ENCODE data around the gene LHFPL2.
A peak's percentile ranks its signal among the peaks of the same experiment; 100 is the strongest.

The LHFPL2 gene

GRCh38 chr5:78515670-78516069 is 132.9 kb downstream of the LHFPL2 start:
- DNase-seq = no peak

DNA sequence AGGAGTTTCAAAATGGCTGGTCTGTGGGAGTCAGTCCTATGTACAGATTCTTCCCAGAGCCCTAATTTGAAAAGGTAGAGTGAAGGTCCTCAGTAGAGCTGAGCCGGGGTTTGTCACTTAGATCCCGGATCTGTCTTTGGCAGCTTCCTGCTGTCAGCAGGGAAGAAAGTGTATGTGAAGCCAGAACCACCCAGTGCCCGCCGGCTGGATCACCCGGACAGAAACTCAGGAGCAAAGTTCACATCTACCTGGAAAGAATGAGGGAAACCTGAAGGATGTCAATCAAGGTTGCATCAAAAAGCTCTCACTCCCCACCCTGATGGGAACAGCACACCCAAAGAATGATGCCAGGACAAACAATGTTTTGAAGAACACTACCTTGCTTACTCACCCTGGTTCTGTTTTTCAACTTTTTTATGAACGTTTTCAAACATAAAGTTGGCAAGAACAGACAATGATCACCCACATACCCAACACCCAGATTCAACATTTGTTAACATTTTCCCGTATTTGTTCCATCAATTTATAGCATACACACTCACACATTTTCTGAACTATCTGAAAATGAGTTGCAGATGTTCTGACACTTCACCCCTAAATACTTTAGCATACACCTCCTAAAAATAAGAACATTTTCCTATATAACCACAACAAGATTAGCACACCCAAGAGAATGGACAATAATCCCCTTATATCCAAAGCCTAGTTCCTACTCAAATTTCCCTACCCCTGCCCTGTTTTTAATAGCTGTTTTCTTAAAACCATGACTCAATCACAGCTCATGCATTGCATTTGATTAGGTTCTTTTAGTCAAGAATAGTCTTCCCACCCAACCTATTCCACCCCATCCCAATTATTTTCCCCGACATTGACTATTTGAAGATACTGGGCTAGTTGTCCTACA is 133.9 kb downstream of the LHFPL2 start:
- DNase-seq = no peak

DNA sequence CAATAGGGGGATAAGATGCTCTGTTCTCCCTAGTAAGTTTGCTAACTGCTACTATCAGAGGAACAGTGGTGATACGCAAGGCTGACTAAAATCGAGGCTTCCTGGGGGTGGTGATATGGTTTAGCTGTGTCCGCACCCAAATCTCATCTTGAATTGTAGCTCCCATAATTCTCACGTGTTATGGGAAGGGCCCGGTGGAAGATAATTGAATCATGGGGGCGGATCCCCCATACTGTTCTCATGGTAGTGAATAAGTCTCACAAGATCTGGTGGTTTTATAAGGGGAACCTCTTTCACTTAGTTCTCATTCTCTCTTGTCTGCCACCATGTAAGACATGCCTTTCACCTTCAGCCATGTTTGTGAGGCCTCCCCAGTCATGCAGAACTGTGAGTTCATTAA is 135.1 kb downstream of the LHFPL2 start:
- no peak for DNase-seq

DNA sequence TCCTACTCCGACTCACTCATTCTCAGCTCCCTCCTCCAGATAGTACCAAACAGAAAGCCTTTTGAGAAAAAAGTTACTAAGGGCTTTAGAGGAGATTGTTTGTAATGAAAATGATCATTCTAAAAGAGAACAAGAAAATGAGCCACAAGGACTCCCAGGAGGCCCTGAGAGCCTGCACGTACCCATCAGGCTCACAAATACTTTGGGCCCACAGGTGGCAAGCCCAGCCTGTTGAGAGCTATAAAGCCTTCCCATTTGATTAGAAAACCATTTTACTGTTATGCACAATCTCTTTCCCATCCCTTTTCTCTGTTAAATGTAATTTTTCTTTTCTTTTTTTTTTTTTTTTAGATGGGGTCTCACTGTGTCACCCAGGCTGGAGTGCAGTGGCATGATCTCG is 136.1 kb downstream of the LHFPL2 start:
- DNase-seq = no peak

- no peak for DNase-seq
These were observed 137.3 kb downstream of the LHFPL2 start for GRCh38 chr5:78511121-78511906.

DNA sequence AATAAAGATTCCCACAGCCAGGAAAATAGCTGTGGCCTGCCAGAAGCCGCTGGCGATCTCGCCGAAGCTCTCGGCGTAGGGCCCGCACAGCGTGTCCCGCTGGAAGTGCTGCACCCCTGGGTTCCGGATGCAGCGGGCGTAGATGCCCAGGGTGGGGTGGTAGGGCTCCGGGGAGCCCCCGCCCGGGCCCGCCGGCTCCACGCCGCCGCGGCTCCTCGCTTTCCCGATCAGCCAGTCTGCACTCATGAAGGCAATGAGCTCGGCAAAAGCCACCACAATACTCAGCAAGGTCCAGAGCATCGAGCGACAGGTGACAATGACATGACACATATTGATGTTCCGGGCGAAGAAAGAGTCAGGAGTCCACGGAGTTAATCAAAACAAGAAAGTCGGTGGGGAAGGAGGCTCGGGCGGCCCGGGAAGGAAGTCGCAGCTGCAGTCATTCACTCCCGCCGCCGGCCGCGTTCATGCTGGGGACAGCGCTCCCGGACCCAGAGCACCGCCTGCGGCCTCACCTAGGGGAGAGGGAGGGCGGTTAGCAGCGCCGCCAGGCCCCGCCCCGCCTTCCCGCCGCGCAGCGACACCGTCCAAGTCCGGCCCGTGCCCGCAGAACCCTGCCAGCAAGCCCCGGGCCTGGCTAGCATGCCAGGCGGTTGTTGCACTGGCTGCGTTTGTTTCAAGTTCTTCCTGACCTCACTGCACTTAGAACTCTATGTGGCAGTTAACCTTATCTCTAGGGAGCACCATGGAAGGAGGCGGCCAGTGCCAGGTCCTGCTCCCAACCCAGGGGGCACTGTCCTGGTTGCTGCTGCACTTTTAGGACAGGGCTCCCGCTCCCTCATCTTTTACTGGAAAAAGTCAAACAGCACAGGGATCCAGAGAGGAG is 138.4 kb downstream of the LHFPL2 start:
- peak; percentile 2 for DNase-seq

- DNase-seq = no peak
These were observed 139.3 kb downstream of the LHFPL2 start for GRCh38 chr5:78509145-78509865.

- no peak for DNase-seq
These were observed 140.3 kb downstream of the LHFPL2 start for GRCh38 chr5:78508186-78508765.

DNA sequence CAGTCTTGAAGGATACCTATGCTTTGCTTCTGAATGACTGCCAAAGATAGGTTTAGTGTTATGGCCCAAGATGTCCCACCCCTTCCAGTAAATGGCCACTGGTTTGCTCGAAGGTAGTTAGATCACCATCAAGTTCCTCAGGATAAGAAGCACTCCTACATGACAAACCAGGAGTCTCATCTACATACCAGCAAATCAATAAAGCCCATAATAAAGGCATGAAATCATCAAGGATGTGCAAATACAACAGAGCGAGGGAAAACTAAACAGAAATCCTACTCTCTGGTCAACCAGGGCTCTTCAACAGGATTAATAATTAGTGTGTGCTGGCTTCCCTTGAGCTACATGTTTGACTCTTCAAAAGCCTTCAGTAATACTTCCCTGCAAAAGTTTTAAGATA is 141.0 kb downstream of the LHFPL2 start:
- DNase-seq = no peak

- DNase-seq = no peak
These were observed 142.1 kb downstream of the LHFPL2 start for GRCh38 chr5:78506261-78507024.

- no peak for DNase-seq
These were observed 142.7 kb downstream of the LHFPL2 start for GRCh38 chr5:78505860-78506259.

DNA sequence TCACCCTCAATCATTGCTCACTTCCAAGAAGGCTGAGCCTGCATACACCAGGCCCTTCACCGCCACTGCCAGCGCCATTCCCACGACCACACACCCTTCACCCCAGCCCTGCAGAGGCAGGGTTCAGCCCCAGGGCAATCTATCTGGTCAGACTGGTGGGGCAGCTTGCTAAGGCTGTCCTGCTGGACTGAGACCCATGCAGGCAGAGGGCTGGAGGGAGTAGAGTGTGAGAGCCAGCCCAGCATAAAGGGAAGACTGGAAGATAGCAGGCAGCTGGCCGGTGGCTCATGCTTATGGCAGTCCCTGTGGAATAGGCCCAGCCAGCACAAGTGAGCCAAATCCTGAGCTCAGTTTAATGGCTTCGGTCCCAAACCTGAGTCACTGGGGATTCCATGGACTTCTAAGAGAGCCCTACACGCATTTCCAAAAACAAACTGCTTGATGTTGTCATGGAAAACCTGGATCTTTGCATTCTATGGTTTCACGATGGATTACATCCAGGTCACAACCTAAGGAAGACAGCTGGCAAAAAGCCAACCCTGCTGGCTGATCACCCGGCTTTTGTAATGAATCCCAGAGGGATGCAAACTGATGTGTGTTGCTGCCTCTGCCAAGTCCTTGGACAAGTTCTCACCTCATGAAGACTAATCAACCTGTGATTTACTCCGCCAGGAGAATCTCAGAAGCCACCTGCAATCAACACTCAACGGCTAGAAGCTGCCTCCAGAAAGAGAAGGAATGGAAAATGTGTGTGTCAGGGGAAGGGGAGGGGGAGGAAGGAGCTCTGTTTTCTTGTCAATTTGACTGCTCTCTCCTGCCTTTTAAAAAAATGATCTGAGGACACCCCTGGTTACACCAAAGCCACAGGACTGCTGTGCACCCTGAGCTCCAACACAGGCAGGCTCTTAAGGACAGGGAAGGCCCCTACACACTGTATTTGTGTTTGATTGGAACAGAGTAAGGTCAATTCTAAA is 143.6 kb downstream of the LHFPL2 start:
- no peak for DNase-seq

DNA sequence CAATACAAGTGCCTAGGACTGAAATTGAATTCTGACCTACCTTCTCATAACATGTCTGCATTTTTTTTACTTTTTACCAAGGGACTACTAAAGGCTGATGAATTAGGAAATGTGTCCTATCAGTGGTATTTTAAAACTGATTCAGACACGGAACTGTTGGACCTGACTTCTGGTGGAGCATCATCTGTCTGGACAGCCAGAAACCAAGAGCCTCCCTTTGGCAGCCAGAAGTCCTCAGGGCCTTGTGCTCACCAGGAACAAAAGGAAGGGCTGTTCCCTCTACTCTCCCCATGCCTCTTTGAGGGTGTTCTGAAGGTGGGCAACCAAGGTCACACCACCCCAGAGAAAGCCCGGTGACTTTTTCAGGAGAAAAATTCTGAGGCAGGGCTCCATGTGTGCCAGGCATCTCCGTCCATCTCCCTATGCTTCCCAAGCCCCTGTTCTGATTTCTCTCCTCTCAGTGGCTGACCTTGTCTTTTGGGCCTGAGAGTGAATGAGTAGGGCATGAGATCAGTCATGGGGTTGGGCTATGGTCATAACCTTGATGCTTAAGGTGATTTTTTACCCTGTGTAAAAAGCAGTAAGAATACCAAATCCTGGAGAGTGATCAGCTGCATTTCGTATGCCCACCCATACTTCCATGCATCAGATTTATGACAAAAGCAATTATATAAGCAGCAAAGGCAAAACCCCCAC is 144.5 kb downstream of the LHFPL2 start:
- DNase-seq = no peak

GRCh38 chr5:78501411-78502352 is 146.9 kb downstream of the LHFPL2 start:
- DNase-seq = no peak

DNA sequence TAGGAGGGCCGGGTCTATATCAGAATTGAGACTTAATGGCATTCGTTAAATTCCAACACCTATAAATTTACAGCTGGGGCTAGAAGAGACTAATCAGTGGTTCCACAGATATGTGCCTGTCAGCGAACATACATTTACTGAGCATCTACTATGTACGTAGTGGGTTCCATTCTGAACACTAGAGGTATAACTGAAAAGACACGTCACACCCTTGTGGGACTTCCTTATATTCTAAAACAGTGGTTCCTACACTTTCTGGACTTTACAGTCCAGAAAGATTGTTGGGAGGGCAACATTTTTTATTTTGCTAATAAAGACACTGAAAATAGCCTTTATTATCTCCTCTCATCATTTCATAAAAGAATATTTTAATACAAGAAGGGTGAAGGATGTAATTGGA is 147.7 kb downstream of the LHFPL2 start:
- no peak for DNase-seq

- no peak for DNase-seq
These were observed 148.5 kb downstream of the LHFPL2 start for GRCh38 chr5:78500028-78500427.

DNA sequence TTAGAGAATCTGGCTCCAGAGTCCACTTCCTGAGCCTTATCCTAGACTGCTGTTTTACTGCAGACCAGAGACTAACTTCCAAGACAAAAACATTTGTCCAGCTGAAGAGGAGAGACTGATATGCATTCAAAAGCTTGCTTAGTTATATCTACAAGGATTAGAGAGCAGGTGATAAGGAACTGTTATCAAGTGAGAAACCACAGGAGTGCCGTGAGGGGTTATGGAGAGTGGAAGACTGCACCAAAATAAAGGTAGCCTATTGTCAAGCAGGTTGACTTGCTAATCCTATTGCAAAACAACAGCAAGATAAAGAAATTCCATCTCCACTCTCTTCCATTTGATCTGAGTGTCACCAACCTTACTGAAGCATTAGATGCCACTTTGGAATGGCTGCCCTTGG is 149.1 kb downstream of the LHFPL2 start:
- no peak for DNase-seq

Measured in T-helper 9 cell (primary cell).